ENCODE data around the gene RAB26.

Gene RAB26

GRCh38 chr16:2163211-2163881, 14.9 kb downstream of the RAB26 start:
- no peak for DNase-seq

GRCh38 chr16:2165861-2166260, 17.4 kb downstream of the RAB26 start:
- DNase-seq, result no peak

- DNase-seq, result no peak
These were observed 18.0 kb downstream of the RAB26 start for GRCh38 chr16:2166263-2167067.

- DNase-seq, result no peak
These were observed 18.7 kb downstream of the RAB26 start for GRCh38 chr16:2167068-2167638.

- no peak for DNase-seq
These were observed 21.7 kb downstream of the RAB26 start for GRCh38 chr16:2170080-2170479.

GRCh38 chr16:2170587-2171435, 22.4 kb downstream of the RAB26 start:
- DNase-seq, result no peak

GRCh38 chr16:2171601-2172178, 23.3 kb downstream of the RAB26 start:
- DNase-seq, result no peak

GRCh38 chr16:2172688-2173335, 24.4 kb downstream of the RAB26 start:
- no peak for DNase-seq

GRCh38 chr16:2173366-2173765, 24.9 kb downstream of the RAB26 start:
- no peak for DNase-seq

- no peak for DNase-seq
These were observed 25.5 kb downstream of the RAB26 start for GRCh38 chr16:2173916-2174315.

- DNase-seq, result no peak
These were observed 26.1 kb downstream of the RAB26 start for GRCh38 chr16:2174396-2175131.

- DNase-seq, result no peak
These were observed 27.0 kb downstream of the RAB26 start for GRCh38 chr16:2175454-2175853.

- DNase-seq, result no peak
These were observed 27.6 kb downstream of the RAB26 start for GRCh38 chr16:2176047-2176446.

- no peak for DNase-seq
These were observed 28.7 kb downstream of the RAB26 start for GRCh38 chr16:2177101-2177500.

GRCh38 chr16:2177561-2177960, 29.1 kb downstream of the RAB26 start:
- no peak for DNase-seq

- DNase-seq, result peak; percentile 42
These were observed 30.1 kb downstream of the RAB26 start for GRCh38 chr16:2178321-2179106.

GRCh38 chr16:2179107-2179501, 30.7 kb downstream of the RAB26 start:
- DNase-seq, result no peak

GRCh38 chr16:2179576-2179975, 31.2 kb downstream of the RAB26 start:
- no peak for DNase-seq

- no peak for DNase-seq
These were observed 32.0 kb downstream of the RAB26 start for GRCh38 chr16:2180461-2180860.
